Measurements from ENCODE around the gene NPR1. TPM values are rescaled to one million over a fixed set of nuclear protein-coding genes. Genes with fewer than 3 reads are reported as not detected.

Gene NPR1
- total and polyA plus RNA-seq, 2 donors (not counting 3 experiments of a cell fraction or from before 2014, with no cell fraction given), result 9.8 to 13.3 TPM

- TF ChIP-seq, protein P1, sequence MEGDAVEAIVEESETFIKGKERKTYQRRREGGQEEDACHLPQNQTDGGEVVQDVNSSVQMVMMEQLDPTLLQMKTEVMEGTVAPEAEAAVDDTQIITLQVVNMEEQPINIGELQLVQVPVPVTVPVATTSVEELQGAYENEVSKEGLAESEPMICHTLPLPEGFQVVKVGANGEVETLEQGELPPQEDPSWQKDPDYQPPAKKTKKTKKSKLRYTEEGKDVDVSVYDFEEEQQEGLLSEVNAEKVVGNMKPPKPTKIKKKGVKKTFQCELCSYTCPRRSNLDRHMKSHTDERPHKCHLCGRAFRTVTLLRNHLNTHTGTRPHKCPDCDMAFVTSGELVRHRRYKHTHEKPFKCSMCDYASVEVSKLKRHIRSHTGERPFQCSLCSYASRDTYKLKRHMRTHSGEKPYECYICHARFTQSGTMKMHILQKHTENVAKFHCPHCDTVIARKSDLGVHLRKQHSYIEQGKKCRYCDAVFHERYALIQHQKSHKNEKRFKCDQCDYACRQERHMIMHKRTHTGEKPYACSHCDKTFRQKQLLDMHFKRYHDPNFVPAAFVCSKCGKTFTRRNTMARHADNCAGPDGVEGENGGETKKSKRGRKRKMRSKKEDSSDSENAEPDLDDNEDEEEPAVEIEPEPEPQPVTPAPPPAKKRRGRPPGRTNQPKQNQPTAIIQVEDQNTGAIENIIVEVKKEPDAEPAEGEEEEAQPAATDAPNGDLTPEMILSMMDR (IDR thresholded peaks at IDR 0.05; ENCODE audit: extremely low read depth in 1 of 2, insufficient read depth in 1 of 2, low read depth in 1 of 2, low read length in 2 of 2), result no peak
- TF ChIP-seq JUN (IDR thresholded peaks at IDR 0.05; ENCODE audit: borderline replicate concordance, insufficient read depth, insufficient read length, low read depth), result no peak
- TF ChIP-seq, protein P2, sequence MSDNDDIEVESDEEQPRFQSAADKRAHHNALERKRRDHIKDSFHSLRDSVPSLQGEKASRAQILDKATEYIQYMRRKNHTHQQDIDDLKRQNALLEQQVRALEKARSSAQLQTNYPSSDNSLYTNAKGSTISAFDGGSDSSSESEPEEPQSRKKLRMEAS (IDR thresholded peaks at IDR 0.05; ENCODE audit: insufficient read depth, insufficient read length), result peak; percentile 5
- TSS peak; percentile 98 for BruUV-seq (replicated peaks)
- no peaks in the 10 kb centered on the region for H4K20me1 ChIP-seq (replicated peaks; ENCODE audit: control insufficient read depth, extremely low read depth, insufficient read depth, low read length)
- peak overlapping the region; percentile 90 for H3K27ac ChIP-seq (ENCODE audit: insufficient read depth, low read depth, low read length)
- no peaks in the 10 kb centered on the region for H3K27me3 ChIP-seq (ENCODE audit: control insufficient read depth in 2 of 2, insufficient read depth in 2 of 2, low read length in 2 of 2)
- peak; percentile 55 for DNase-seq (ENCODE audit: low read depth, low spot score)
- H3K4me1 ChIP-seq (ENCODE audit: control insufficient read depth, extremely low read depth, insufficient read depth, low read length), result peaks cover 26% of the 10 kb centered on the region
- intact Hi-C loops (cut with micrococcal nuclease) (loop anchor here (1.0 to 5.0 kb wide), 7 partner anchors 18 to 575 kb away; partner anchors contain the start of genes HAX1 and RPS27), dilution Hi-C loops (cut with MboI; ENCODE audit: extremely low pct_ligation_motif_present, low sequenced_read_pairs) (no loop called here)
- POLR2A ChIA-PET, result interaction anchor here (0.8 to 0.9 kb wide), 3 partner anchors 21 to 76 kb away, joined by 3 read pairs; partner anchors contain the start of gene INTS3
- H3K36me3 ChIP-seq (ENCODE audit: control insufficient read depth in 2 of 2, extremely low read depth in 1 of 2, insufficient read depth in 2 of 2, low read length in 2 of 2), result peaks cover 0 to 3% of the 10 kb centered on the region in 2 experiments
- no peaks in the 10 kb centered on the region for H3K79me2 ChIP-seq (ENCODE audit: control insufficient read depth, insufficient read depth, low read length)
- H3K4me3 ChIP-seq (replicated peaks in 1 of 3; ENCODE audit: insufficient read depth in 1 of 3, low read depth in 1 of 3, low read length in 3 of 3), result no peak overlapping the region
- H3K9me3 ChIP-seq (replicated peaks; ENCODE audit: control insufficient read depth, insufficient read depth, low read length), result no peaks in the 10 kb centered on the region
- no peak for FAIRE-seq
- H3K9ac ChIP-seq (replicated peaks; ENCODE audit: extremely low read depth, insufficient read depth, low read length), result peak overlapping the region; percentile 75
- H2AFZ ChIP-seq (ENCODE audit: low read depth, low read length), result peak overlapping the region; percentile 75
- CTCF ChIA-PET, result interaction anchor here (0.9 to 1.7 kb wide), 8 partner anchors 11 to 125 kb away, joined by 3 to 20 read pairs (median 5); partner anchors contain the start of genes INTS3, NPR1 and SLC27A3
- H3K4me2 ChIP-seq (ENCODE audit: insufficient read depth, low read length), result peak overlapping the region; percentile 45
- no peaks in the 10 kb centered on the region for H3K9me1 ChIP-seq (replicated peaks; ENCODE audit: control insufficient read depth, extremely low read depth, insufficient read depth, low read length)
Measured at GRCh38 chr1:153697191-153698019, 18.9 kb downstream of the NPR1 start.
